ENCODE results near the gene C16orf46. TPM values are rescaled to one million over a fixed set of nuclear protein-coding genes. Genes with fewer than 3 reads are reported as not detected.
"Not testable (repeated sequence)": the region's sequence is repeated elsewhere in the genome, so short reads cannot be mapped to it uniquely, and the experiment has no call there.

C16orf46 gene, protein sequence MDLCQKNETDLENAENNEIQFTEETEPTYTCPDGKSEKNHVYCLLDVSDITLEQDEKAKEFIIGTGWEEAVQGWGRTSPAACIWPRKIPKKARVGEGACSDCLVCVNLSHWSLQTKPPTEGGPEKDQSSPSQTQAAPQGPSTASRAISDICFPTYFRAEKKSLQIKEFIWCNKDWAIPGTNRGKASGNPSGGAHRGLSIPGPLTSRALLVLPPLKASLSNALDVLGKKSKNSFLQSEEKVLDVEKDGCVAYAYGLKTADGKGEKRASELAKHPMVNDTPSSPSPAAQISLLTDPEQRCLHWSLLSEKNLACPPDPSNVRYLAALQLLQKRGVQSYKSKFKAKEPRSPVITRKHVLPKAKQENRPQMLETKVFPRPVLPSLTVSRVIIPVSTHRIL
- total RNA-seq: 1 to 10 TPM in 1 of 4 donors, not detected in 3; 1.2 TPM

DNA sequence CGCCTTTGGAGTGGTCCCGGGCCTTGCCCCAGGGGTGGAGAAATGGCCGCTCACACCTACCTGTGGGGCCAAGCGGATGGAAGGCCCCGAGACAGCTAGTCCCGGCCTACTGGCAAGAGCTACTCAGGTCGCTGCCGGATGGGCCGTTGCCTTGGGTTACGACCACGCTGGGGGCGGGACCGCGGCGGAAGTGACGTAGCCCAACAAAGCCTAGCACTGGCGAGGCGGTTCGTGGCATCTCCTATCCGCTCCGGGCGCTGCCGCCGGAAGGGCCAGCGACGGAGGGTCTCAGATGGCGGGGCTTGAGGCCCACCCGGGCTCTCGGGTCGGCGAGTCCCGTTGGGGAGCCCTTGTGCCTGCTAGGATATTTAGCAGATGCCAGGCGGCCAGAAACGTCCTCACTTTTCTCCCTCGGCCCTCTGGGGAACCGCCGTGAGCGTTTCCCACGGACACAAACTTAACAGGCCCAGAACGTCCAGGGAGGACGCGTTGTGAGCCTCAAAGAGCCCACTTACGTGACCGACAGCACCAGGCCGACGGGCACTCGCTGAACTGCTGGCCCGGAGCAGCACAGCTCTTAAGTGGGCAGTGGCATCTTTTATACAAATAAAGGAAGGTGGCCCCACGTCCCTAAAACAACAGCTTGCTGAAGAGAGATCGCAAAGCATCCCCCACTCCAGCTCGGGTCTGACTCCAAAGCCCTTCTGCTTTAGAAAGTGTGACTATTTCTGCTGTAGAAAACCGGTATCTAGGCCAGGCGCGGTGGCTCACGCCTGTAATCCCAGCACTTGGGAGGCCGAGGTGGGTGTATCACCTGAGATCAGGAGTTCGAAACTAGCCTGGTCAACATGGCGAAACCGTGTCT is at the start of gene C16orf46:
TSS of gene C16orf46 (minus strand) at position 163 of the 865 bp plus-strand sequence. CDS start 13,283 bp downstream, outside the sequence.
- DNase-seq (ENCODE audit: low spot score): peak; percentile 96
- peak; percentile 98 for ATAC-seq (ENCODE audit: low FRiP score)
- TF ChIP-seq, protein P1, sequence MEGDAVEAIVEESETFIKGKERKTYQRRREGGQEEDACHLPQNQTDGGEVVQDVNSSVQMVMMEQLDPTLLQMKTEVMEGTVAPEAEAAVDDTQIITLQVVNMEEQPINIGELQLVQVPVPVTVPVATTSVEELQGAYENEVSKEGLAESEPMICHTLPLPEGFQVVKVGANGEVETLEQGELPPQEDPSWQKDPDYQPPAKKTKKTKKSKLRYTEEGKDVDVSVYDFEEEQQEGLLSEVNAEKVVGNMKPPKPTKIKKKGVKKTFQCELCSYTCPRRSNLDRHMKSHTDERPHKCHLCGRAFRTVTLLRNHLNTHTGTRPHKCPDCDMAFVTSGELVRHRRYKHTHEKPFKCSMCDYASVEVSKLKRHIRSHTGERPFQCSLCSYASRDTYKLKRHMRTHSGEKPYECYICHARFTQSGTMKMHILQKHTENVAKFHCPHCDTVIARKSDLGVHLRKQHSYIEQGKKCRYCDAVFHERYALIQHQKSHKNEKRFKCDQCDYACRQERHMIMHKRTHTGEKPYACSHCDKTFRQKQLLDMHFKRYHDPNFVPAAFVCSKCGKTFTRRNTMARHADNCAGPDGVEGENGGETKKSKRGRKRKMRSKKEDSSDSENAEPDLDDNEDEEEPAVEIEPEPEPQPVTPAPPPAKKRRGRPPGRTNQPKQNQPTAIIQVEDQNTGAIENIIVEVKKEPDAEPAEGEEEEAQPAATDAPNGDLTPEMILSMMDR (IDR thresholded peaks at IDR 0.05): no peak

DNA sequence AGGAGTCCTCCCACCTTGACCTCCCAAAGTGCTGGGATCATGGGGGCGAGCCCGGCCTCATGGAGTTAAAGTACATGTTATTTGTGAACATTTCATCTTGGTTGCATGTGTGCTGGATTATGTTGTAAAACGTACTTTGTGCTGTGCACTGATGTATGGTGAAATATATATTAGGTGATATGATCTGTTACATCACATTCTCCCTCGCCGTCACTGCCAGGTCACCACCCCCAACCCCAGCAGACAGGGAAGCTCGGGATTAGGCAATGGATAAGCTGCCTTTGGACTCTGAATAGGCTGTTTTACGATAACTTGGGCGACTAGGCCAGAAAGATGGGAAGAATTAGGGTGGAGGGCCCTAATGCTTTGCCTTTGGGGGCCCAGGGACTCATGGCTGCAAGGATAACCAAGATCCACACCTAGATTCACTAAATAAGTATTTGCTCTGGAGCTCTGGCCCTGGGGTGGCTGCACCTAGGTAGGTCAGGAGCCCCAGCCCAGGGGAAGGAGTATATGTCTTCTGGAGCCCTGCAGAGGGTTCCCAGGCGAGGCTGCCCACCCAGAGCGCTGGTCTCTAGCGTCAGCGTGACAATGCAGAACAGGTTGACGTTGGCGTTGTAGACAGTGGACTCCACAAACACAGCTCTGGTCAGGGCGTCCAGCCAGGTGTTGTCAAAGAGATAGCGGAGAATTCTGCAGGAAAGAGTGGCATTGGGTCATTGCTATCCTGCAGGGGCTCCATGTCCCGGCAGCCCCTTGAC is 46.2 kb upstream of the C16orf46 start:
- no peak for ATAC-seq (ENCODE audit: low FRiP score)
- no peak for DNase-seq (ENCODE audit: low spot score)
- TF ChIP-seq, protein P1 (IDR thresholded peaks at IDR 0.05): no peak

DNA sequence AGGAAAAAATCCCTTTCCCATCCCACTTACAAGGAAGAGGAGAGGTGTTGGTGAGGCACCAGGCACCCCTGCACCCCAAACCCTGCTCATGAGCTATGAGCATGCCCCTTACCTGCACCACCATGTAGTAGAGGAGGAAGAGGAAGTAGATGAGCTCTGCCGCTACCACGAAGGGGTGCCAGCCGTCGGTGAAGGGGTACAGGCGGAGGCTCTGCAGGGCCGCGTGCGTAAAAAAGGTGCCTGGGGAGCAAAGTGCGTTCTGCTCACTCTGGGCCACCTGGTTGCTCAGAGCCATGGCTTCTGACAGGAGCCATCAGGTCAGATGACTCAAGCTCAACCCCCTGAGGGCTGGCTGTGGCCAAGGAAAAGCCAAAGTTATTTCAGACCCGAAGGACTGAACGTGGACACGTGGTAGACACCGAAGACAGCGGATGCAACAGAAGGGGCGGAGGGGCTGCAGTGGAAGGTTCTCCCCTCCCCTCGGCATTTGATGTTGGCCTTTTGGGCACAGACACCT is 44.5 kb upstream of the C16orf46 start:
- TF ChIP-seq, protein P1 (IDR thresholded peaks at IDR 0.05): no peak
- no peak for DNase-seq (ENCODE audit: low spot score)
- ATAC-seq (ENCODE audit: low FRiP score): no peak

DNA sequence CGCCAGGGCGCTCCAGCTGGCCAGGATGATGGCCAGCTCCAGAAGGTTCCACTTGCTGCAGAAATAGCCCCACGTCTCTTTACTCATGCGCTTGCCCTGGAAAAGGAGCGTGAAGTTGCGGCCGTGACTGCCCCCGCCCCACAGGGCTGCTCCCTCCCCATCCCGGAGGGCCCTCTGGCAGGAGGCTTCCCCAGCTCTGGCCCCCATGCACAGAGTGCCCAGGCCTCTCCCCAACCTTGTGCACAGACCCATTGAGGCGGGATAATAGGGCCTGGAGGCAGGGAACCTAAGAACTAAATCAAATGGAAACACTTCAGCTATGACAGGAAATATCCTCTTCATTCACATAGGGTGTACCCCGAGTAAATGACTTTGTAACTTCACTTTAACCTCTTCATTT is 40.4 kb upstream of the C16orf46 start:
- TF ChIP-seq, protein P1 (IDR thresholded peaks at IDR 0.05): no peak
- no peak for DNase-seq (ENCODE audit: low spot score)
- ATAC-seq (ENCODE audit: low FRiP score): no peak

DNA sequence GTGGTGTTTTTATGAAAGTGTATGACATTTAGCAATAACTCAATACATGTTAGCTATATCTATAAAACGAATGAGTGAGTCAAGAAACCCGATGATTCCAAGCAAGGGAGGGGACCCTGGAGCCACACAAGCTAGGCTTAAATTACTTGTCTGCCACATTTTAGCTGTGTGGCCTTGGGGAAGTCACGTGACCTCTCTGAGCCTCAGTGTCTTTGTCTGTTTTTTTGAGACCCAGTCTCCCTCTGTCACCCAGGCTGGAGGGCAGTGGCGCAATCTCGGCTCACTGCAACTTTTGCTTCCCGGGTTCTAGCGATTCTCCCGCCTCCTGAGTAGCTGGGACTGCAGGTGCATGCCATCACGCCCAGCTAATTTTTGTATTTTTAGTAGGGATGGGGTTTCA is 39.2 kb upstream of the C16orf46 start:
- ATAC-seq (ENCODE audit: low FRiP score): no peak

DNA sequence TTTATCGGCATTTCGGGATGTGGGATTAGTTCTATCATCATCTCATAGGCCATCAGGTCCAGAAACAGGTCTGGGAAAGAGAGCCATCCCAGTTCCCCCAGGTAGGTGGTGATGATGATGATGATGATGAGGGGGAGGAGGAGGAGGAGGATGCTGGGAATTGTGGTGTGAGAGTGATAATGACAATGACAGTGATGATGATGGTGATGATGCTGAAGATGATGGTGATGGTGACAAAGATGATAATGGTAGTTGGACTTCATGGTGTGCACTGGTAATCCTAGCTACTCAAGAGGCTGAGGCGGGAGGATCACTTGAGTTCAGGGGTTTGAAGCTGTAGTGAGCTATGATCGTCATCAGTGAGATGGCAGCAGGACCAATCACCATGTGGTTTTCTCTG is 35.4 kb upstream of the C16orf46 start:
- TF ChIP-seq, protein P1 (IDR thresholded peaks at IDR 0.05): no peak
- ATAC-seq (ENCODE audit: low FRiP score) (no peak), DNase-seq (ENCODE audit: low spot score) (no peak)

More for the DNA sequence above, 39.2 kb upstream of the C16orf46 start:
- no peak for DNase-seq (ENCODE audit: low spot score)
- TF ChIP-seq, protein P1 (IDR thresholded peaks at IDR 0.05): no peak

DNA sequence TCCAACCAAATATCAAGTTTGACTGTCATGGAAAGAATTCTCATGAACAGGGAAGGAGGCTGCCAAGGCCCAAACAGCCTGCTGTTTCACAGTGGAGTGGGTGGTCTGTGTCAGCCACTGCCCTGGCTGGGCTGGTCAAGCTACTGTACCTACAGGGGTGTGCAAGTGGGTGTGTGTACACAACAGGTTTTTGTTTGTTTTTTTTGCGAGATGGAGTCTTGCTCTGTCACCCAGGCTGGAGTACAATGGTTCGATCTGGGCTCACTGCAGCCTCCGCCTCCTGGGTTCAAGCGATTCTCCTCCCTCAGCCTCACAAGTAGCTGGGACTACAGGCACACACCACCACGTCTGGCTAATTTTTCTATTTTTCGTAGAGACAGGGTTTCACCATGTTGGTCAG is 32.2 kb upstream of the C16orf46 start:
- DNase-seq (ENCODE audit: low spot score); ATAC-seq (ENCODE audit: low FRiP score): not testable (repeated sequence)
